ENCODE results near the gene LRIT3. TPM values are rescaled to one million over a fixed set of nuclear protein-coding genes. Genes with fewer than 3 reads are reported as not detected.

The LRIT3 gene
- total and polyA plus RNA-seq, 2 of the 8 experiments (the other 6 are each of a cell fraction or from before 2014, with no cell fraction given) = 0.11 TPM; not detected in 1

GRCh38 chr4:109877400-109877799 is 29.5 kb downstream of the LRIT3 start:
- H3K4me2 ChIP-seq (ENCODE audit: insufficient read depth in 1 of 2, low read depth in 2 of 2, low read length in 2 of 2) = no peak overlapping the region
- no peak overlapping the region for H3K9ac ChIP-seq (replicated peaks in 1 of 4; ENCODE audit: extremely low read depth in 1 of 4, low read depth in 3 of 4, low read length in 3 of 4)
- H3K56ac ChIP-seq (replicated peaks; ENCODE audit: insufficient read length, low read depth, low read length) = no peak overlapping the region
- H4K91ac ChIP-seq (replicated peaks; ENCODE audit: insufficient read length, low read length) = no peak overlapping the region
- no peak overlapping the region for H3K4me3 ChIP-seq (ENCODE audit: extremely low read depth in 1 of 4, insufficient read depth in 2 of 4, low read depth in 3 of 4, low read length in 4 of 4)
- H4K20me1 ChIP-seq (replicated peaks in 1 of 2; ENCODE audit: control insufficient read depth in 1 of 2, insufficient read depth in 2 of 2, low read length in 2 of 2) = no peaks in the 10 kb centered on the region
- no peak overlapping the region for H3K27ac ChIP-seq (ENCODE audit: low read depth, low read length)
- H3K36me3 ChIP-seq (ENCODE audit: control insufficient read depth in 2 of 4, insufficient read depth in 4 of 4, low read length in 3 of 4) = no peaks in the 10 kb centered on the region
- no peaks in the 10 kb centered on the region for H3K79me2 ChIP-seq (ENCODE audit: control insufficient read depth in 1 of 2, insufficient read depth in 2 of 2, low read length in 2 of 2)
- H3K4me1 ChIP-seq (replicated peaks in 1 of 4; ENCODE audit: control insufficient read depth in 3 of 4, insufficient read depth in 4 of 4, low read length in 3 of 4) = no peaks in the 10 kb centered on the region
- no peak overlapping the region for H4K5ac ChIP-seq (ENCODE audit: insufficient read length, low read depth, low read length)
- no peaks in the 10 kb centered on the region for H3K9me3 ChIP-seq (ENCODE audit: insufficient read depth in 2 of 2, low read depth in 1 of 2, low read length in 1 of 2)
- H3K14ac ChIP-seq (ENCODE audit: insufficient read length) = no peak overlapping the region
- H2BK20ac ChIP-seq (ENCODE audit: low read length) = no peak overlapping the region
- no peaks in the 10 kb centered on the region for H3K23me2 ChIP-seq (ENCODE audit: low read depth, low read length)
- H3K4ac ChIP-seq (replicated peaks; ENCODE audit: insufficient read length, low read depth, low read length) = no peak overlapping the region
- no peak overlapping the region for H2BK12ac ChIP-seq (ENCODE audit: low read depth, low read length)
- no peaks in the 10 kb centered on the region for H3K27me3 ChIP-seq (replicated peaks in 1 of 4; ENCODE audit: control insufficient read depth in 3 of 4, extremely low read depth in 1 of 4, insufficient read depth in 3 of 4, low read length in 3 of 4)
- no peak overlapping the region for H2BK15ac ChIP-seq (ENCODE audit: low read length)
- CTCF ChIA-PET (ENCODE audit: partially characterized antibody) = interaction anchor here (1.1 kb wide), 1 partner anchor 72 kb away, joined by 4 read pairs; no protein-coding TSS in a partner anchor
- H2AK5ac ChIP-seq (ENCODE audit: low read depth, low read length) = no peak overlapping the region
- H3K23ac ChIP-seq (ENCODE audit: insufficient read length) = no peak overlapping the region
- H3K18ac ChIP-seq (ENCODE audit: extremely low read depth, low read length) = no peak overlapping the region
- H4K8ac ChIP-seq (ENCODE audit: extremely low read depth, insufficient read depth, low read length) = no peak overlapping the region
- WGBS, 2 experiments (ENCODE audit: extremely low coverage in 1 of 2, insufficient coverage in 1 of 2, insufficient read length in 1 of 2, insufficient replicate concordance in 2 of 2, low coverage in 1 of 2, low lambda C conversion rate in 2 of 2, missing lambda C conversion rate in 1 of 2) = 96% methylated on average over 3 of the region's 3 CpGs; no CpG with 5 or more reads in 1 of the 2 experiments
- no peak for TF ChIP-seq SIX5 (IDR thresholded peaks at IDR 0.05; ENCODE audit: low read depth, low read length)
- TF ChIP-seq SUZ12 (IDR thresholded peaks at IDR 0.05; ENCODE audit: low read length) = no peak
- no peak for TF ChIP-seq CBX5 (IDR thresholded peaks at IDR 0.05; ENCODE audit: low read depth, low read length)
- no peak for TF ChIP-seq GTF2F1 (IDR thresholded peaks at IDR 0.05; ENCODE audit: borderline replicate concordance, low read depth, low read length)
- TF ChIP-seq TBP (IDR thresholded peaks at IDR 0.05; ENCODE audit: low read depth, low read length) = no peak
- no peak for TF ChIP-seq HDAC2 (IDR thresholded peaks at IDR 0.05; ENCODE audit: borderline replicate concordance in 1 of 2, low read depth in 2 of 2, low read length in 2 of 2)
- TF ChIP-seq TCF12 (IDR thresholded peaks at IDR 0.05; ENCODE audit: low read depth, low read length) = no peak
- TF ChIP-seq CBX8 (IDR thresholded peaks at IDR 0.05; ENCODE audit: borderline replicate concordance, low read depth, low read length) = no peak
- no peak for TF ChIP-seq EP300 (IDR thresholded peaks at IDR 0.05; ENCODE audit: borderline replicate concordance in 1 of 2, low read depth in 2 of 2, low read length in 2 of 2)
- no peak for TF ChIP-seq YY1 (IDR thresholded peaks at IDR 0.05; ENCODE audit: low read depth, low read length)
- no peak for TF ChIP-seq CHD1 (IDR thresholded peaks at IDR 0.05; ENCODE audit: low read depth, low read length)
- TF ChIP-seq GABPA (IDR thresholded peaks at IDR 0.05; ENCODE audit: borderline replicate concordance, insufficient read depth, low read length) = no peak
- POLR2A ChIA-PET (ENCODE audit: partially characterized antibody) = no interaction called here
- H2BK5ac ChIP-seq (ENCODE audit: low read depth, low read length) = no peak overlapping the region
- H3K79me1 ChIP-seq (ENCODE audit: low read depth, low read length) = no peaks in the 10 kb centered on the region
- FAIRE-seq (no peak), DNase-seq (ENCODE audit: low read depth in 1 of 2, low spot score in 2 of 2) (no peak)
- no peak overlapping the region for H2BK120ac ChIP-seq (replicated peaks; ENCODE audit: low read depth, low read length)
- no peak overlapping the region for H2AFZ ChIP-seq (ENCODE audit: low read length)

Measured in H1 (cell line).